GDM1 (cell line): Measurements from ENCODE around the gene NPAP1.
"Not testable (repeated sequence)": the region's sequence is repeated elsewhere in the genome, so short reads cannot be mapped to it uniquely, and the experiment has no call there.

Experiments
- DNase-seq: peaks from one replicate; lab custom pipeline; 2025; lab: John Stamatoyannopoulos, UW

Gene NPAP1

DNA sequence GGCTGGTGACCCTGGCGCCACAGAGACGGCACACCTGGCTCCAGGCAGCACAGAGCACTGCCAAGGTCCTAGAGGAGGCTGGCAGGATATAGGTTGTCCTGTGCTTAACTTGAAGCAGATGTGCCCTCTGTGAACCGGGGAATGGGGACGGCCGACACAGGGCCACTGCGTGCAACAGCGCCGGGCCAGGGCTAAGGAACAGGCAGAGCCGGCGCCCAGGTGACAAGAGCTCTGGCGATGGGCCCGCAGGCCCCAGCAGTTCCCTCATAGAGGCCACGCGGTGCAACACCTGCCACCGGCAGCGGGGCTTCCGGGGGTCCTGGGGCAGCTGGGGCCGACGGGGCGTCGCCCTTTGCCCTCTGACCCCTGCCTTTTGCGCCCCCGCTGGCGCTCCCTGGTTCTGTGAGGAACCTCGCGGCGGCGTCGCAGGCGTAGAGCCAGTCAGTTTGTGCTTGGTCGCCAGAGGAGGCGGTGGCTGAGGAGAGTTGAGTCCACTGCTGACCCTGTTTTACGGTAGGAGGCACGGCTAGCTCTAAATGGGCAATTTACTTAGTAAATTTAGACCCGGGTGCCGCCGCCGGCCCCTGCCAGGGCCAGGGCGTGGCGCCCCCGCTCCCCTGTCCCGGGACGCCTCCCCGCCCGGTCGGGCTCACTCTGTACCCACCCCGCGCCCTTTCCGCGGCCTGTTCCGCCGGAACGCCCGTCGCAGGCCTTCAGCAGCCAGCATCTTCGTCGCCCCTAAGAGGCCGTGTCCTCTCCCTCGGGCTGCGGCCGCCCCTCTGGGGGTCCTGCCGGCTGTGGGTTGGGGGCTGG, at the start of gene NPAP1:
Gene NPAP1, plus strand, starts transcription at position 444 of the 813 bp plus-strand sequence. Its CDS starts 93 bp downstream, at position 537.
- DNase-seq = no peak

- DNase-seq = no peak
Observed at GRCh38 chr15:24627443-24627842, 48.1 kb upstream of the NPAP1 start.

GRCh38 chr15:24633082-24633481, 42.5 kb upstream of the NPAP1 start:
- DNase-seq = no peak

DNA sequence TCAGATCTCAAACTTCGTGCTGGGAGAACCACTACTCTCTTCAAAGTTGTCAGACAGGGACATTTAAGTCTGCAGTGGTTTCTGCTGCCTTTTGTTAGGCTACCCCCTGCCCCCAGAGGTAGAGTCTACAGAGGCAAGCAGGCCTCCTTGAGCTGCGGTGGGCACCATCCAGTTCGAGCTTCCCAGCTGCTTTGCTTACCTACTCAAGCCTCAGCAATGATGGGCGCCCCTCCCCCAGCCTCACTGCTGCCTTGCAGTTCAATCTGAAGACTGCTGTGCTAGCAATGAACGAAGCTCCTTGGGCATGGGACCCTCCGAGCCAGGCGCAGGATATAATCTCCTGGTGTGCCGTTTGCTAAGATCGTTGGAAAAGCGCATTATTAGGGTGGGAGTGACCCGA, 36.2 kb upstream of the NPAP1 start:
- not testable (repeated sequence) for DNase-seq

DNA sequence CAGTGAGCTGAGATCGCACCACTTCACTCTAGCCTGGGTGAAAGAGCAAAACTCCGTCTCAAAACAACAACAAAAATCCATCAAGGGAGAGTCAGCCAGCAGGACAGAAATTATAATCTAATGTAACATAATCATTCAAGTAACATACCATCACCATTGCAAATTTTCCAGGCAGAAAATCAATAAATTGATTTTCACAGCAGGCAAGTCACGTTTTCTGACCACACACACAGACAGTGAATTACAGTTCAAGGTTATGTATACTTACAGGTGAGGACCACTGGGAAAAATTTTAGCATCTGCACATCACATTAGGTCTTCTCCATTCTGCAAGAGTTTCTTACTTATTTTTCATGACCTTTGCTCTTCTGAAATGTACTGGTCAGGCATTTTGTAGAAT, 29.9 kb upstream of the NPAP1 start:
- no peak for DNase-seq

DNA sequence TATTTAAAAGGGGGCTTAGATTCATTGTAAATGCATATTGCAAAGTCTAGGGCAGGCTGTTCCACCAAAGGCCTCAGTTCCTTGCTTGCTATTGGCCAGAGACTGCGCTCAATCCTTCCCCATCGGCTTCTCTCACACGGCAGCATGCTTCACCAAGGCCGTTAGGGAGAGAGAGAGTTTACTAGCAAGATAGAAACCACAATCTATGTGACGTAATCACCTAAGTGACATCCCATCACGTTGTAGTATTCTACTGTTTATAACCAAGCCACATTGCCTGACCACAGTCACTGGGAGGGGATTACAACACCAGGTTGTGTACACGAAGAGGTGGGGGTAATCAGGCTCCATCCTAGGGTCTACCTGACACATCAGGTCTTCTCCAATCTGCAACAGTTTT, 16.0 kb upstream of the NPAP1 start:
- DNase-seq = no peak

DNA sequence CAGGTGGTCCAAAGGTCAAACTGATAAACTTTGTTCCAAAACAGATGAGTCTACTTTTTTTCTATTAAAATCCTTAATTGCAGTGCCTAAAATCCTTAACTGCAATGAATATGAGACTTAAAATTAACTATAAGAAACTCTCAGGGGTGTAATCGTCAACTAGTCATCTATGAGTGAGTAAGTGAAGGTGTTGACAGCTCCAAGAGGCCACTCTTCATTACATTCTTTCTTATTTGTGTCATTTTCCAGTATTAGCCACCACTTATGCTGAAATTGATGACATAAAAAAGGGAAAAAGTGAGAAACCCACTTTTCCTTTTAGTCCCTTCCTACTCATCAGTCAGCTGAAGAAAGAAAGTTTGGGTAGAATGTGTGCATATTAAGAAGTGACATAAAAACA, 12.6 kb upstream of the NPAP1 start:
- DNase-seq = no peak

DNA sequence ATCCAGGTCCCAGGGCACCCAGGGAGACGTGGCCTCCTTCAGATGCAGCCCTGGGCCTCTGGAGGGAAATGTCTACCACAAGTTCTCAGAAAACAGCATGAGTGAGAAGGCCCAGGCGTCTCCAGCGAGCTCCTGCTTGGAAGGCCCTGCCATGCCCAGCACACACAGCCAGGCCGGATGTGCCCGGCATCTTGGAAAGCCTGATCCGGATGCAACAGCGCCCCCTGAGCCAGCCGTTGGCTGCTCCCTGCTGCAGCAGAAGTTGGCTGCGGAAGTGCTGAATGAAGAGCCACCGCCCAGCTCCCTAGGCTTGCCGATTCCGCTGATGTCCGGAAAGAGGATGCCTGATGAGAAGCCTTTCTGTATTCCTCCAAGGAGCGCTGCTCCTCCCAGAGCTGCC, 856 bp downstream of the NPAP1 start:
- no peak for DNase-seq

DNA sequence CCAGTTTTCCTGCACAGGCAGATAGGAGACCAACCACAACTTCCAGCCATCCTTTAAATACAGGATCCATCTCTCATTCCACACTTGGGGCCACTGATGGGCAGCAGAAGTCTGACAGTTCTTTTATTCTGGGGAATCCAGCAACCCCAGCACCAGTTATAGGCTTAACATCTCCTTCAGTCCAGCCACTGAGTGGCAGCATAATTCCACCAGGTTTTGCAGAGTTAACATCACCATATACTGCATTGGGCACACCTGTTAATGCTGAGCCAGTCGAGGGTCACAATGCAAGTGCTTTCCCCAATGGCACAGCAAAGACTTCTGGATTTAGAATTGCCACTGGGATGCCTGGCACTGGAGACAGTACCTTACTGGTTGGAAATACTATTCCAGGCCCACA, 2.9 kb downstream of the NPAP1 start:
- DNase-seq = no peak

DNA sequence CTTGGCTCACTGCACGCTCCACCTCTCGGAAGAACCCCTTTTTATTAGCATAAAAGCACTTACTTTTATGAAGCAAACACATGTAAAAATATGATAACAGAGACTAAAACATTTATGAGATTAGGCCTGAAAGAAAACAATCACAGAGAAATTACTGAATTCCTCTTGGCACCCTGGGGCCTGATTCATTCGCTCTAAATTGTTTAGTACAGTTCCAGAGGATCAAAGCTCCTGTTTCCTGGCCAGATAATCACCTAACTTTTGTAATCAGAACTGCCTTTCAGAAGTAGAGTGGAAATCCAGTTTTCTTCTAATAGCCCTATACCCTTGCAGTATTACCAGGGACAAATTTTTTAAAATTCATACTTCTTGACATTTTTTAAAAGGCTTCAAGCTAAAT, 6.4 kb downstream of the NPAP1 start:
- DNase-seq = no peak

- DNase-seq = not testable (repeated sequence)
Observed at GRCh38 chr15:24682905-24683304, 7.3 kb downstream of the NPAP1 start.

DNA sequence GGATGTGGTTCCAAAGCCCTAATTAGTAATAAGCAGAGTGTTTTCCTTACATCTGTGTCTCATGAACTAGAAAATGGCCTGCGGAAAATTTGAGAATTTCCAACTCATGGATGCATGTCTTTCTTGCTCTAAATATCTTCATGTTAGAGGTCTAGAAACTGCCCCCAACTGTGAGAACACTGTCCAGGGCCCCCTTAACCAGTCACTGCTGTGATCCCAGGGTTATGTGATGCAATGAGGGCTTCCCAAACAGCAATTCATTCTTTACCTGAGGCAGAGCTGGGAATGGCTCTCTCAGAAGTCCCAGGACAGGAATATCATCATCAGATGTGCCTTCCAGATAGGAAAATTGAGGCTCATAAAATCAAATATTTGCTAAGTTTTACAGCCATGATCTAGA, 8.2 kb downstream of the NPAP1 start:
- no peak for DNase-seq

GRCh38 chr15:24684313-24684712, 8.7 kb downstream of the NPAP1 start:
- no peak for DNase-seq

DNA sequence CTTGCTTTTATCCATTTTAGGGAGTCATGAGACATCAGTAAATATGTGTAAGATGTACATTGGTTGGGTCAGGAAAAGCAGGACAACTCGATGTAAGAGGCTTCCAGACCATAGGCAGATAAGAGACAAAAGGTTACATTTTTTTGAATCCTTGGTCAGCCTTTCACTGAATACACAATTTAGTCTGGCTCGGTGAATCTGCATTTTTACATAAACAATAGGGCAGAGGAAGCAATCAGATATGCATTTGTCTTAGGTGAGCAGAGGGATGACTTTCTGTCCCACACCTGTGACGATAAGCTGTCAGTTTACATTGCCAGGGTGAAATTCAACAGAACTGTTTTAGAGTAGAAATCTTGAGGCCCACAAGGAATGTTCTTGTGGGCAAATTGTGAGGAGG, 20.6 kb downstream of the NPAP1 start:
- DNase-seq = no peak

GRCh38 chr15:24696842-24697241, 21.3 kb downstream of the NPAP1 start:
- no peak for DNase-seq

DNA sequence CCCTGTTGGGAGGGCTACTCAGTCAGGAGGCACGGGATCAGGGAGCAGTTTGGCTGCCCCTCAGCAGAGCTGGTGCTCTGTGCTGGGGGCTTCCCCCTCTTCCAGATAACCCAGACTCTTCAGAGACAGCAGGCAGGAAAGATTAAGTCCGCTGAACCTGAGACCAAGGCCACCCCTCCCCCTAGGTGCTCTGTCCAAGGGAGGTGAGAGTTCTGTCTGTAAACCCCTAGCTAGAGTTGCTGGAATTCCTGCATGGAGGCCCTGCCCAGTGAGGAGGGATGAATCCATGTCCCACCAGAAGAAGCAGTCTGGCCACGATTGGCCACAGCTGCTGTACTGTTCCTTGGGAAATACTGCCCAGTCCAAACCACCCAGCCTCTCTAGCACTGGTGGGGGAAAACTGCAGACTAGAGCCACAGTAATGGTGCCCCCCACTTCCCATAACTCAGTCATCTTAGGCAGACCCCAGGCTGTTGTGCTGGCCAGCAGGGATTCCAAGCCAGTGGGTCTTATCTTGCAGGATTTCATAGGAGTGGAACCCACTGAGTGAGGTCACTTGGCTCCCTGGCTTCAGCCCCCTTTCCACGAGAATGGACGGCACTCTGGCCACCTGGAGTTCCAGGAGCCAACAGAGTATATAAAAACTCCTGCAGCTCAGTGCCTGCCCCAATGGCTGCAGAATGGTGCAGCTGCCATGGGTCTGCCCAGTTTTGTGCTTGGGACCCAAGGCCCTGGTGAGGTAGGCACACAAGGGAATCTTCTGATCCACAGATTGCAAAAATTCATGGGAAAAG, 42.9 kb downstream of the NPAP1 start:
- DNase-seq = no peak

DNA sequence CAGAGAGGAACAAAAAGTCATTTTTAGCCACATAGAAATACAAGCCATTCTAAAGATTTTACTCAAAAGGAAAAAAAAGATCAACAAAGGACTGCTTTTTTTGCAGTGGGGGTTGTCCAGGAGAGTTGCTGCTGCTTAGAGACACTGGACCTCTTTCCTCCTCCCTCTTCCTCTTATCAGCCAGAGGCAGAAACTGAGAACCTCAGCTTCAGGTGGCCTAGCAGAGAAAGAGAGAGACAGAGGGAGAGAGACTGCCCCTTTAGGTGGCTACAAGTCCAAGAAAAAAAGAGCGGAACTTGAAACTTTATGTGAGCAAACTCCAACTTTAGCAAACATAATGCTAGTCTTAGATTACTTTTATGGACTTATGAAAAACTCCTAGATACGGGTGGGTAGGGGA, 54.2 kb downstream of the NPAP1 start:
- no peak for DNase-seq
